A549 (cell line): ENCODE results near the gene VOPP1. TPM values are rescaled to one million over a fixed set of nuclear protein-coding genes. Genes with fewer than 3 reads are reported as not detected.

Experiments used
- ATAC-seq, 2 experiments: fragments of 200-7000 bp in 1 of 2; fragments of >200 bp in 1 of 2; cut with Nextera tagmentation in 1 of 2; cut with Tn5 transposase in 1 of 2; 3 replicates each; pipeline versions ENCODE4 v1.8.0 to v1.9.1; 2018 to 2020; ENCODE audit warnings: mild to moderate bottlenecking in 1 of 2, moderate library complexity in 1 of 2
- CTCF ChIA-PET: fragments of 300-600 bp; sonication (Branson Sonifier 250); formaldehyde crosslinking; extraction: SDS; loops from one replicate; lab custom pipeline; 2021; ENCODE audit warnings: antibody characterized with exemption, inconsistent platforms; lab: Yijun Ruan, JAX
- POLR2A ChIA-PET: fragments of 350-600 bp; formaldehyde crosslinking; extraction: SDS; loops from one replicate; lab custom pipeline; 2021; ENCODE audit warnings: antibody characterized with exemption, inconsistent platforms; lab: Yijun Ruan, JAX
- DNase-seq, 2 experiments: peaks; one replicate each; pipeline versions ENCODE4 v3.0.0 to v3.0.0-alpha.2; 2011 to 2016; ENCODE audit warnings: low read depth in 1 of 2, low spot score in 1 of 2
- FAIRE-seq: peaks from 2 replicates; lab custom pipeline; 2011; peaks lifted over from hg19 to GRCh38; lab: Jason Lieb, UNC
- H3K27ac ChIP-seq, 2 experiments: fragments of >200 bp; sonication (Bioruptor Twin); formaldehyde crosslinking; 3 replicates each; pipeline ENCODE4 v1.5.1; 2016 to 2017
- H3K4me1 ChIP-seq: fragments of >200 bp; sonication (Bioruptor Twin); formaldehyde crosslinking; 3 replicates; pipeline ENCODE4 v1.6.1; 2016
- H3K4me2 ChIP-seq: fragments of >200 bp; sonication (Bioruptor Twin); formaldehyde crosslinking; 3 replicates; pipeline ENCODE4 v1.6.1; 2016
- H3K4me3 ChIP-seq: fragments of >200 bp; sonication (Bioruptor Twin); formaldehyde crosslinking; 3 replicates; pipeline ENCODE4 v1.5.1; 2016
- H3K9me3 ChIP-seq: fragments of >200 bp; sonication (Bioruptor Twin); formaldehyde crosslinking; 3 replicates; pipeline ENCODE4 v1.6.1; 2016
- CEBPB ChIP-seq, 2 experiments: fragments of >200 bp in 1 of 2; sonication (Bioruptor Twin) in 1 of 2; formaldehyde crosslinking in 1 of 2; IDR thresholded peaks; 2 replicates each; pipeline ENCODE4 v1.6.1; 2012 to 2016
- CTCF ChIP-seq: fragments of >200 bp; sonication (Bioruptor Twin); formaldehyde crosslinking; IDR thresholded peaks from 3 replicates; pipeline ENCODE4 v1.5.1; 2016
- EHMT2 ChIP-seq: fragments of 200-600 bp; sonication (generic); IDR thresholded peaks from 2 replicates; pipeline ENCODE4 v1.6.1; 2016; ENCODE audit warnings: antibody characterized with exemption, low read depth, mild to moderate bottlenecking, moderate library complexity
- EP300 ChIP-seq, 2 experiments: fragments of >200 bp; sonication (Bioruptor Twin); formaldehyde crosslinking; IDR thresholded peaks; 2 replicates in 1 of 2; 3 replicates in 1 of 2; pipeline ENCODE4 v1.6.1; 2016 to 2017
- FOSB ChIP-seq: fragments of 250-450 bp; sonication (Bioruptor Pico); IDR thresholded peaks from 2 replicates; pipeline ENCODE4 v1.5.0; 2020; ENCODE audit warnings: mild to moderate bottlenecking, moderate library complexity
- FOSL2 ChIP-seq, 2 experiments: fragments of 450-650 bp in 1 of 2; fragments of >200 bp in 1 of 2; sonication (Bioruptor Twin) in 1 of 2; formaldehyde crosslinking; IDR thresholded peaks; 2 replicates each; pipeline versions ENCODE4 v1.5.0 to v1.6.1; 2016 to 2020; ENCODE audit warnings: mild to moderate bottlenecking in 1 of 2, moderate library complexity in 1 of 2
- HMGXB4 ChIP-seq: fragments of 250-450 bp; sonication (Bioruptor Pico); IDR thresholded peaks from 2 replicates; pipeline ENCODE4 v1.5.0; 2021; ENCODE audit warnings: mild to moderate bottlenecking, moderate library complexity, borderline replicate concordance
- HOXA7 ChIP-seq: fragments of 250-450 bp; sonication (Bioruptor Pico); IDR thresholded peaks from 2 replicates; pipeline ENCODE4 v1.5.0; 2020; ENCODE audit warnings: mild to moderate bottlenecking, moderate library complexity
- KDM1A ChIP-seq: fragments of 200-600 bp; sonication (generic); IDR thresholded peaks from 2 replicates; pipeline ENCODE4 v1.6.1; 2016; ENCODE audit warnings: low read depth, mild to moderate bottlenecking
- NR3C1 ChIP-seq: fragments of >200 bp; sonication (Bioruptor Twin); formaldehyde crosslinking; IDR thresholded peaks from 3 replicates; pipeline ENCODE4 v1.6.1; 2017
- POLR2A ChIP-seq: IDR thresholded peaks from 2 replicates; pipeline ENCODE4 v1.6.1; 2012; ENCODE audit warnings: mild to moderate bottlenecking, low read length
- POLR2AphosphoS2 ChIP-seq: conservative IDR thresholded peaks from 2 replicates; pipeline ENCODE4 v1.6.1; 2012; ENCODE audit warnings: low read length, improper control_type of control experiment, inconsistent platforms
- RAD21 ChIP-seq, 2 experiments: fragments of >200 bp in 1 of 2; sonication (Bioruptor Twin) in 1 of 2; formaldehyde crosslinking in 1 of 2; IDR thresholded peaks in 1 of 2; conservative IDR thresholded peaks in 1 of 2; 2 replicates in 1 of 2; 3 replicates in 1 of 2; pipeline ENCODE4 v1.6.1; 2012 to 2018; ENCODE audit warnings: inconsistent platforms in 1 of 2
- RFX5 ChIP-seq: fragments of 450-650 bp; IDR thresholded peaks from 2 replicates; pipeline ENCODE4 v1.7.1; 2014; ENCODE audit warnings: antibody characterized with exemption, mild to moderate bottlenecking, moderate library complexity
- SMC3 ChIP-seq: fragments of >200 bp; sonication (Bioruptor Twin); formaldehyde crosslinking; IDR thresholded peaks from 3 replicates; pipeline ENCODE4 v1.6.1; 2018; ENCODE audit warnings: inconsistent platforms
- TP53 ChIP-seq: fragments of 250-450 bp; sonication (Bioruptor Pico); IDR thresholded peaks from 2 replicates; pipeline ENCODE4 v1.5.0; 2021; ENCODE audit warnings: mild to moderate bottlenecking, moderate library complexity
- ZC3H11A ChIP-seq: fragments of 450-650 bp; IDR thresholded peaks from 2 replicates; pipeline ENCODE4 v1.6.1; 2014; ENCODE audit warnings: antibody characterized with exemption, mild to moderate bottlenecking
- WGBS: methylation state at CpG from one replicate; pipeline ENCODE4 v1.1.6; 2017; ENCODE audit errors: missing lambda C conversion rate; 5-methylcytosine and 5-hydroxymethylcytosine counted together
- polyA plus RNA-seq, 4 experiments: library from polyadenylated mRNA; depleted of rRNA in 3 of 4; stranded (reverse); fragments of >200 nt; fragmentation: RNase III in 1 of 4; extraction: RNeasy Plus Mini Kit Qiagen cat#74134 plus additional on column Dnase treatment in 1 of 4; gene quantifications; 2 replicates in 3 of 4; 3 replicates in 1 of 4; pipeline ENCODE4 v1.2.3, GENCODE V29; 2011 to 2017
- TF ChIP-seq, protein P1 (sequence below): fragments of >200 bp; sonication (Bioruptor Twin); formaldehyde crosslinking; IDR thresholded peaks from 2 replicates; pipeline ENCODE4 v1.6.1; 2016

VOPP1 gene
- polyA plus RNA-seq, 2 of the 4 experiments (the other 2 are of a cell fraction) = 68.1 to 73.4 TPM

DNA sequence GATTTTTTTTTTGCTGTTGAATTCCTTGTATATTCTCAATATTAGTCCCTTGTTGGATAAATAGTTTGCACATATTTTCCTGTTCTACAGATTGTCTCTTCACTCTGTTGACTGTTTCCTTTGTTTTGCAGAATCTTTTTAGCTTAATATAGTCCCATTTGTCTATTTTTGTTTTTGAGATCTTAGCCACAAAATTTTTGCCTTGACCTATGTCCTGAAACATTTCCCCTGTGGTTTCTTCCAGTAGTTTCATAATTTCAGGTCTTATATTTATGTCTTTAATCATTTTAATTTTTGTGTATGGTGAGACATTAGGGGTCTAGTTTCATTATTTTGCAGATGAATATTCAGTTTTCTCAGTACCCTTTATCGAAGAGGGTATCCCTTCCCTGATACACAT, 114.5 kb downstream of the VOPP1 start:
- FAIRE-seq (no peak), DNase-seq (no peak), ATAC-seq (no peak)
- POLR2A ChIA-PET = no interaction called here
- Histone ChIP-seq H3K27ac (no peak overlapping the region), H3K9me3 (peaks cover 32% of the 10 kb centered on the region; the same call in 2 of the 3 replicates), H3K4me1 (no peaks in the 10 kb centered on the region), H3K4me2 (no peak overlapping the region), H3K4me3 (no peak overlapping the region)
- WGBS = 83% methylated on average over 1 of the region's 1 CpG
- TF ChIP-seq CEBPB (IDR thresholded peaks at IDR 0.05) (no peak), KDM1A (no peak), TP53 (CRISPR knock-in tag) (no peak), FOSL2 (IDR thresholded peaks at IDR 0.05) (no peak), FOSL2 (CRISPR knock-in tag; IDR thresholded peaks at IDR 0.05) (no peak)
- CTCF ChIA-PET = no interaction called here

- DNase-seq (no peak), ATAC-seq (no peak), FAIRE-seq (no peak)
- Histone ChIP-seq H3K9me3 (peaks cover 7% of the 10 kb centered on the region; the same call in 1 of the 3 replicates), H3K27ac (no peak overlapping the region), H3K4me1 (no peaks in the 10 kb centered on the region), H3K4me2 (no peak overlapping the region), H3K4me3 (no peak overlapping the region)
- TF ChIP-seq NR3C1 = no peak
- TF ChIP-seq HMGXB4 (CRISPR knock-in tag) = no peak
- TF ChIP-seq ZC3H11A = no peak
- no peak for TF ChIP-seq HOXA7
- TF ChIP-seq RAD21 (conservative IDR thresholded peaks at IDR 0.05 in 1 of 2, IDR thresholded peaks at IDR 0.05 in 1 of 2) = no peak
- TF ChIP-seq POLR2AphosphoS2 = no peak
- no peak for TF ChIP-seq EP300 (IDR thresholded peaks at IDR 0.05)
- no peak for TF ChIP-seq CTCF
- ChIA-PET CTCF (interaction anchor here (1.1 to 1.2 kb wide), 3 partner anchors 20 to 95 kb away, joined by 3 to 6 read pairs (median 4); no protein-coding TSS in a partner anchor), POLR2A (no interaction called here)
- WGBS = 49% methylated on average over 4 of the region's 4 CpGs
Measured at GRCh38 chr7:55452971-55453370, 119.3 kb downstream of the VOPP1 start.

- FAIRE-seq (no peak), ATAC-seq (no peak), DNase-seq (no peak)
- no peaks in the 10 kb centered on the region for H3K9me3 ChIP-seq
- ChIA-PET CTCF (no interaction called here), POLR2A (no interaction called here)
- H3K27ac ChIP-seq = no peak overlapping the region
- TF ChIP-seq EHMT2 (no peak), POLR2A (no peak), RFX5 (no peak), FOSB (CRISPR knock-in tag) (no peak), SMC3 (no peak)
- TF ChIP-seq, protein P1, sequence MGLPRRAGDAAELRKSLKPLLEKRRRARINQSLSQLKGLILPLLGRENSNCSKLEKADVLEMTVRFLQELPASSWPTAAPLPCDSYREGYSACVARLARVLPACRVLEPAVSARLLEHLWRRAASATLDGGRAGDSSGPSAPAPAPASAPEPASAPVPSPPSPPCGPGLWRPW = no peak
- H3K4me1 ChIP-seq = no peaks in the 10 kb centered on the region
- WGBS = 62% methylated on average over 8 of the region's 8 CpGs
- H3K4me3 ChIP-seq = no peak overlapping the region
- no peak overlapping the region for H3K4me2 ChIP-seq
Measured at GRCh38 chr7:55449992-55450535, 122.2 kb downstream of the VOPP1 start.
